Common myeloid progenitor, CD34-positive (primary cell): ENCODE results near the gene ZCCHC24.

Experiments used
- CTCF ChIA-PET: fragments of 350-600 bp; sonication (Branson Sonifier 250); formaldehyde crosslinking; loops from one replicate; lab custom pipeline; 2021; ENCODE audit warnings: antibody characterized with exemption; lab: Charles Lee
- POLR2A ChIA-PET: fragments of 350-600 bp; sonication (Branson Sonifier 250); formaldehyde crosslinking; loops from one replicate; lab custom pipeline; 2021; ENCODE audit warnings: antibody characterized with exemption; lab: Charles Lee
- DNase-seq, 3 donors: peaks; one replicate each; pipeline versions ENCODE4 v3.0.0 to v3.0.0-alpha.2; 2013
- H3K27ac ChIP-seq, 2 experiments: 1 replicate in 1 of 2; 2 replicates in 1 of 2; pipeline ENCODE4 v1.7.0; 2013; ENCODE audit warnings: inconsistent platforms in 2 of 2, low read length in 2 of 2, mild to moderate bottlenecking in 2 of 2, low read depth in 1 of 2, moderate library complexity in 1 of 2; ENCODE audit not compliant: severe bottlenecking in 2 of 2, insufficient read depth in 1 of 2, poor library complexity in 1 of 2
- H3K27me3 ChIP-seq, 5 experiments: replicated peaks in 2 of 5; 1 replicate in 3 of 5; 2 replicates in 2 of 5; pipeline versions ENCODE4 v1.6.1 to v1.7.0; 2013; ENCODE audit warnings: low read length in 4 of 5, mild to moderate bottlenecking in 2 of 5, moderate library complexity in 2 of 5, inconsistent platforms in 1 of 5; ENCODE audit not compliant: insufficient read depth in 5 of 5, control insufficient read depth in 4 of 5
- H3K36me3 ChIP-seq, 4 experiments: 1 replicate in 2 of 4; 2 replicates in 2 of 4; pipeline versions ENCODE4 v1.6.1 to v1.7.0; 2013; ENCODE audit warnings: low read length in 3 of 4, control low read depth in 1 of 4, mild to moderate bottlenecking in 1 of 4; ENCODE audit not compliant: control insufficient read depth in 4 of 4, insufficient read depth in 4 of 4
- H3K4me1 ChIP-seq, 4 experiments: 1 replicate in 3 of 4; 2 replicates in 1 of 4; pipeline versions ENCODE4 v1.6.1 to v1.7.1; 2013; ENCODE audit warnings: low read length in 3 of 4, mild to moderate bottlenecking in 3 of 4, control low read depth in 1 of 4, inconsistent platforms in 1 of 4, moderate library complexity in 1 of 4; ENCODE audit not compliant: control insufficient read depth in 4 of 4, insufficient read depth in 4 of 4; ENCODE audit errors: control extremely low read depth in 1 of 4
- H3K4me3 ChIP-seq, 7 experiments: 1 replicate in 4 of 7; 2 replicates in 3 of 7; pipeline versions ENCODE4 v1.5.1 to v1.7.0; 2013; ENCODE audit warnings: mild to moderate bottlenecking in 7 of 7, low read length in 6 of 7, moderate library complexity in 6 of 7, inconsistent platforms in 2 of 7, low read depth in 2 of 7, control low read depth in 1 of 7; ENCODE audit not compliant: insufficient read depth in 4 of 7, control insufficient read depth in 1 of 7; ENCODE audit errors: extremely low read depth in 1 of 7
- H3K9me3 ChIP-seq, 5 experiments: 1 replicate in 4 of 5; 2 replicates in 1 of 5; pipeline versions ENCODE4 v1.6.1 to v1.7.1; 2013; ENCODE audit warnings: low read length in 4 of 5, mild to moderate bottlenecking in 2 of 5, inconsistent platforms in 1 of 5, low read depth in 1 of 5, moderate library complexity in 1 of 5; ENCODE audit not compliant: control insufficient read depth in 4 of 5, insufficient read depth in 2 of 5; ENCODE audit errors: control extremely low read depth in 1 of 5
- WGBS: methylation state at CpG from one replicate; pipeline ENCODE4 v1.1.5; 2013; ENCODE audit not compliant: insufficient coverage; 5-methylcytosine and 5-hydroxymethylcytosine counted together

ZCCHC24 gene

GRCh38 chr10:79433324-79434222, 11.9 kb downstream of the ZCCHC24 start:
- WGBS: 100% methylated on average over 9 of the region's 13 CpGs
- peaks cover 0 to 5% (median 0%) of the 10 kb centered on the region in 5 experiments for H3K27me3 ChIP-seq
- ChIA-PET CTCF (interaction anchor here (0.6 to 1.1 kb wide), 3 partner anchors 18 to 41 kb away, joined by 3 read pairs; no protein-coding TSS in a partner anchor), POLR2A (no interaction called here)
- H3K27ac ChIP-seq: no peak overlapping the region
- DNase-seq: no peak
- H3K4me3 ChIP-seq: no peak overlapping the region
- H3K4me1 ChIP-seq: peaks cover 0 to 10% (median 0%) of the 10 kb centered on the region in 4 experiments
- no peaks in the 10 kb centered on the region for H3K9me3 ChIP-seq
- H3K36me3 ChIP-seq: no peaks in the 10 kb centered on the region

DNA sequence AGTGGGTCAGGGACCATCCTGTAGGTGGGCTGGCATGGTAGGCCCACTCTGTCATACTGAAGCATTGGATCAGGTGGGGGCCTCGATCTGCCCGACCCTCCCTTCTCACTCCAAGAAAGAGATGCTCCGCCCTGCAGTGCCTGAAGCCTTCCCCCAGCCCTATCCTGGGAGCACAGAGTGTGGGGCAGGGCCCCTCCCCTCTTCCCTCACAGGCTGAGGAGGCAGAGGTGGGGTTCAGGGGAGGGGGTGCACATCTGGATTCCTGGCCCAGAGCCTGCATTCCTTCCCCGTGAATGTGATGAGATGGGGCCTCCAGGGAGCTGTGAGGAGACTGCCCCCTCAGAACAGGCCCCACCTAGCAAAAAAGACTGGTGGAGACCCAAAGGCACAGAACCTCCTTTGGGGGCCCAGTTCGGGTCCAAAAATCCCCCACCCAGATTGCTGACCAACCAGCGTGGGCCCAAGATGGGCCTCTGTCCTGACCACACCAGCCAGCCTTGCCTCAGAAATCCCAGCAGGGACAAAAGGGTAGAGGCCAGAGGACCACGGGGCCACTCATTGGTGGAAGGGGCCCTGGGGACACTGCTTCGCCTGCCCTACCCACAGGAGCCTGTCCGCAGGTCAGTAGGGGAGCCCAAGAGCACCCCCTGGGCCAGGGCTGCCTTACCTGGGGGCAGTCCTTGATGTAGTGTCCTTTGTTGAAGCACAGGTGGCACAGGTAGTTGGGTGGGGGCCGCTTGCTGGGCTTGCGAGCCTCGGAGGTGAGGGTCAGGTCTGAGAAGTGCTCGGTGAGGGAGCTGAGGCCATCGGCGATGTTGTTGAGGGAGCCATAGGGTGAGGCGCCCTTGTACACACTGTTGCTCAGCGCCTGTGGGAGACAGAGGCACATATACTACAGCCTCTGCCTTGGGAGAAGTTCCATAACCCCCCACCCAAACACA, 13.3 kb downstream of the ZCCHC24 start:
- Histone ChIP-seq H3K4me3 (no peak overlapping the region), H3K36me3 (no peaks in the 10 kb centered on the region)
- POLR2A ChIA-PET: no interaction called here

GRCh38 chr10:79431428-79431827, 14.0 kb downstream of the ZCCHC24 start:
- no peak overlapping the region for H3K27ac ChIP-seq
- H3K4me1 ChIP-seq: peaks cover 0 to 10% (median 0%) of the 10 kb centered on the region in 4 experiments
- no peak for DNase-seq
- WGBS: 93% methylated on average over 4 of the region's 5 CpGs
- H3K4me3 ChIP-seq: no peak overlapping the region
- ChIA-PET CTCF (interaction anchor here (0.7 kb wide), 1 partner anchor 53 kb away, joined by 3 read pairs; no protein-coding TSS in a partner anchor), POLR2A (no interaction called here)
- no peaks in the 10 kb centered on the region for H3K36me3 ChIP-seq
- no peaks in the 10 kb centered on the region for H3K27me3 ChIP-seq
- H3K9me3 ChIP-seq: no peaks in the 10 kb centered on the region

More for the DNA sequence above, 13.3 kb downstream of the ZCCHC24 start:
- H3K27ac ChIP-seq: no peak overlapping the region
- peaks cover 0 to 10% (median 0%) of the 10 kb centered on the region in 4 experiments for H3K4me1 ChIP-seq
- CTCF ChIA-PET: no interaction called here
- 94% methylated on average over 13 of the region's 17 CpGs for WGBS
- H3K27me3 ChIP-seq: no peaks in the 10 kb centered on the region
- no peaks in the 10 kb centered on the region for H3K9me3 ChIP-seq
- DNase-seq: no peak

DNA sequence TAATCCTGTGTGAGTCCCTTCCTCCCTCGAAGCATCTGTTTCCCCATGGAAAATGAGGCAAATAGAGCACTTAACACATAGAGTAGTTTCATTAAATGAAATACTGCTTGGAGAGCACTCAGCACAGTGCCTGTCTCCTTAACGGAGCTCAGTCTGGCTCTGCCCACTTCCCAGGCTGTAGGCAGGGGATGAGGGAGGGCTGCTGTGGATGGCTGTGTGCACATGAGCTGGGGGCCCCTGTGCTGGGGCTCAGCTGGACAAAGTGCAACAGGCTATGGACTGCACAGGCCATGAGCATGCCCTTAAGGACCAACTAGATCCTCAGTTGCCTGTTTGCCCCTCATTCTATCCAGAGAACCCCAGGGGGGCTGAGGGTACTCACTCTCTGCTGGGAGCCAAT, 14.5 kb downstream of the ZCCHC24 start:
- ChIA-PET POLR2A (no interaction called here), CTCF (interaction anchor here (0.7 to 1.3 kb wide), 3 partner anchors 12 to 56 kb away, joined by 3 read pairs; no protein-coding TSS in a partner anchor)
- no peak overlapping the region for H3K27ac ChIP-seq
- no peaks in the 10 kb centered on the region for H3K27me3 ChIP-seq
- H3K36me3 ChIP-seq: no peaks in the 10 kb centered on the region
- H3K4me1 ChIP-seq: peaks cover 0 to 10% (median 0%) of the 10 kb centered on the region in 4 experiments
- no peaks in the 10 kb centered on the region for H3K9me3 ChIP-seq
- H3K4me3 ChIP-seq: no peak overlapping the region
- no peak for DNase-seq
- no CpG with 5 or more reads among the region's 2 CpGs for WGBS

DNA sequence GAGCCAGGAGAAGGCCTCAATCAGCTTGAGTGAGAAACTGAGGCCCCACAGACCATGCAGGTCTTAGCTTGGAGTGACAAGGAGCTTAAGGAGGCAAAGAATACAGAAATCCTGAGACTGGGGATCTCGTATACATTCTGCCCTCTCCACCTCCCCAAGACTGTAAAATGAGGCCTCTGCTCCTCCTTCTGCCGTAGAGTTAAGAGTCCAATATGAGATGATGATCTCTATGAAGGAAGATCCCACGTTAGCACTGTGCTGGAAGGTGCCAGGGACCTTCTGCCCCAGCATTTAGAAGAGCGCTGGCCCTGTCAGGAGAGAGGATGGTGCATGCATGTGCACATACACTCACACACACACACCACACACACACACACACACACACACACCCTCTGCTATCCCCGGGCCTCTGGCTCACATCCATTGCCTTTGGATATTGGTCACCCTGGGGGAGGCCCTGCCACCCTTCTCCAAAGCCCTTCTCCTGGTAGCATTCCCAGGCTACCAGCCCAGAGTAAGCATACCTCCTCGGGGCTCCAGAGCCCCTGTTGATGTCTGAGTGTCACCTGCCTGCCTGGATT, 15.0 kb downstream of the ZCCHC24 start:
- Histone ChIP-seq H3K36me3 (no peaks in the 10 kb centered on the region), H3K9me3 (no peaks in the 10 kb centered on the region), H3K27ac (no peak overlapping the region), H3K4me1 (peaks cover 0 to 6% (median 0%) of the 10 kb centered on the region in 4 experiments), H3K4me3 (no peak overlapping the region), H3K27me3 (no peaks in the 10 kb centered on the region)
- CTCF ChIA-PET: interaction anchor here (0.8 to 1.5 kb wide), 4 partner anchors 8 to 55 kb away, joined by 3 read pairs; no protein-coding TSS in a partner anchor
- no peak for DNase-seq
- 100% methylated on average over 5 of the region's 6 CpGs for WGBS
- POLR2A ChIA-PET: no interaction called here

DNA sequence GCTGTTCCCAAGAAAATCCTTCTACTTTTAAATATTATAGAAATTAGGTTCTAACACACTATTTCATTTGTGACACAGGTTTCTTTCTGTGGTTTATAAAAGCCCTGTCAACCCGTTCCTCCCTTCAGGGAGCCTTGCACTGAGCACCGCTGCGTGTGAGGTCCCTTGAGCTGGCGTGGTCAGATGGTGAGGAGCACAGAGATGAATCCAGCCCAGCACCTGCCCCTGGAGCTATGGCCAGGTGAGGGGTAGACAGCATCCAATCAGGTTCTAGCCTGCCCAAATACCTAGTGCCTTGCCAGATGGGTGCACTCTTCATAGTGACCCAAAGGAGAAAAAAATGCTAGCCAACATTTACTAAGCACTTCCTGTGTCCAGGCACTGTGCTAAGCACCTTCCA, 15.7 kb downstream of the ZCCHC24 start:
- no peaks in the 10 kb centered on the region for H3K27me3 ChIP-seq
- 20% methylated on average over 4 of the region's 4 CpGs for WGBS
- DNase-seq: no peak
- ChIA-PET CTCF (interaction anchor here (0.9 to 1.5 kb wide), 3 partner anchors 9 to 15 kb away, joined by 3 read pairs; no protein-coding TSS in a partner anchor), POLR2A (no interaction called here)
- no peaks in the 10 kb centered on the region for H3K36me3 ChIP-seq
- no peak overlapping the region for H3K4me3 ChIP-seq
- peaks cover 0 to 3% (median 0%) of the 10 kb centered on the region in 4 experiments for H3K4me1 ChIP-seq
- no peaks in the 10 kb centered on the region for H3K9me3 ChIP-seq
- H3K27ac ChIP-seq: no peak overlapping the region
